A549 (cell line): Measurements from ENCODE around the gene HLA-DQA1. TPM values are rescaled to one million over a fixed set of nuclear protein-coding genes. Genes with fewer than 3 reads are reported as not detected.
"Not testable (repeated sequence)": the region's sequence is repeated elsewhere in the genome, so short reads cannot be mapped to it uniquely, and the experiment has no call there.

Source experiments
- ATAC-seq, 2 experiments: fragments of 200-7000 bp in 1 of 2; fragments of >200 bp in 1 of 2; cut with Nextera tagmentation in 1 of 2; cut with Tn5 transposase in 1 of 2; 3 replicates each; pipeline versions ENCODE4 v1.8.0 to v1.9.1; 2018 to 2020; ENCODE audit warnings: mild to moderate bottlenecking in 1 of 2, moderate library complexity in 1 of 2
- CTCF ChIA-PET: fragments of 300-600 bp; sonication (Branson Sonifier 250); formaldehyde crosslinking; extraction: SDS; loops from one replicate; lab custom pipeline; 2021; ENCODE audit warnings: antibody characterized with exemption, inconsistent platforms; lab: Yijun Ruan, JAX
- POLR2A ChIA-PET: fragments of 350-600 bp; formaldehyde crosslinking; extraction: SDS; loops from one replicate; lab custom pipeline; 2021; ENCODE audit warnings: antibody characterized with exemption, inconsistent platforms; lab: Yijun Ruan, JAX
- DNase-seq, 2 experiments: peaks; one replicate each; pipeline versions ENCODE4 v3.0.0 to v3.0.0-alpha.2; 2011 to 2016; ENCODE audit warnings: low read depth in 1 of 2, low spot score in 1 of 2
- FAIRE-seq: peaks from 2 replicates; lab custom pipeline; 2011; peaks lifted over from hg19 to GRCh38; lab: Jason Lieb, UNC
- H3K27ac ChIP-seq, 2 experiments: fragments of >200 bp; sonication (Bioruptor Twin); formaldehyde crosslinking; 3 replicates each; pipeline ENCODE4 v1.5.1; 2016 to 2017
- H3K4me1 ChIP-seq: fragments of >200 bp; sonication (Bioruptor Twin); formaldehyde crosslinking; 3 replicates; pipeline ENCODE4 v1.6.1; 2016
- H3K4me2 ChIP-seq: fragments of >200 bp; sonication (Bioruptor Twin); formaldehyde crosslinking; 3 replicates; pipeline ENCODE4 v1.6.1; 2016
- H3K4me3 ChIP-seq: fragments of >200 bp; sonication (Bioruptor Twin); formaldehyde crosslinking; 3 replicates; pipeline ENCODE4 v1.5.1; 2016
- H3K9me3 ChIP-seq: fragments of >200 bp; sonication (Bioruptor Twin); formaldehyde crosslinking; 3 replicates; pipeline ENCODE4 v1.6.1; 2016
- CBX2 ChIP-seq: fragments of 200-600 bp; sonication (generic); IDR thresholded peaks from 2 replicates; pipeline ENCODE4 v1.6.1; 2016; ENCODE audit warnings: low read depth, mild to moderate bottlenecking, borderline replicate concordance
- CEBPB ChIP-seq, 2 experiments: fragments of >200 bp in 1 of 2; sonication (Bioruptor Twin) in 1 of 2; formaldehyde crosslinking in 1 of 2; IDR thresholded peaks; 2 replicates each; pipeline ENCODE4 v1.6.1; 2012 to 2016
- EHF ChIP-seq: fragments of 250-450 bp; sonication (Bioruptor Pico); IDR thresholded peaks from 2 replicates; pipeline ENCODE4 v1.5.0; 2020; ENCODE audit warnings: mild to moderate bottlenecking
- EHMT2 ChIP-seq: fragments of 200-600 bp; sonication (generic); IDR thresholded peaks from 2 replicates; pipeline ENCODE4 v1.6.1; 2016; ENCODE audit warnings: antibody characterized with exemption, low read depth, mild to moderate bottlenecking, moderate library complexity
- ESRRA ChIP-seq: fragments of 150-350 bp; IDR thresholded peaks from 2 replicates; pipeline ENCODE4 v1.6.1; 2014; ENCODE audit warnings: mild to moderate bottlenecking, low read length, borderline replicate concordance
- GATA3 ChIP-seq: IDR thresholded peaks from 2 replicates; pipeline ENCODE4 v1.6.1; 2012; ENCODE audit warnings: borderline replicate concordance
- HOXB13 ChIP-seq: fragments of 250-450 bp; sonication (Bioruptor Pico); IDR thresholded peaks from 2 replicates; pipeline ENCODE4 v1.5.0; 2020; ENCODE audit warnings: low read depth, mild to moderate bottlenecking, moderate library complexity
- HOXB5 ChIP-seq: fragments of 250-450 bp; sonication (Bioruptor Pico); IDR thresholded peaks from 2 replicates; pipeline ENCODE4 v1.5.0; 2020; ENCODE audit warnings: mild to moderate bottlenecking, moderate library complexity
- KDM1A ChIP-seq: fragments of 200-600 bp; sonication (generic); IDR thresholded peaks from 2 replicates; pipeline ENCODE4 v1.6.1; 2016; ENCODE audit warnings: low read depth, mild to moderate bottlenecking
- KDM5A ChIP-seq: fragments of 200-600 bp; sonication (generic); IDR thresholded peaks from 2 replicates; pipeline ENCODE4 v1.6.1; 2016; ENCODE audit warnings: antibody characterized with exemption, mild to moderate bottlenecking
- NR3C1 ChIP-seq: fragments of >200 bp; sonication (Bioruptor Twin); formaldehyde crosslinking; IDR thresholded peaks from 3 replicates; pipeline ENCODE4 v1.6.1; 2017
- RCOR1 ChIP-seq: fragments of 150-350 bp; IDR thresholded peaks from 2 replicates; pipeline ENCODE4 v1.6.1; 2014; ENCODE audit warnings: antibody characterized with exemption, low read length, low read depth
- WGBS: methylation state at CpG from one replicate; pipeline ENCODE4 v1.1.6; 2017; ENCODE audit errors: missing lambda C conversion rate; 5-methylcytosine and 5-hydroxymethylcytosine counted together
- polyA plus RNA-seq, 4 experiments: library from polyadenylated mRNA; depleted of rRNA in 3 of 4; stranded (reverse); fragments of >200 nt; fragmentation: RNase III in 1 of 4; extraction: RNeasy Plus Mini Kit Qiagen cat#74134 plus additional on column Dnase treatment in 1 of 4; gene quantifications; 2 replicates in 3 of 4; 3 replicates in 1 of 4; pipeline ENCODE4 v1.2.3, GENCODE V29; 2011 to 2017
- TF ChIP-seq, protein P1 (sequence below): fragments of 450-650 bp; IDR thresholded peaks from 2 replicates; pipeline ENCODE4 v1.6.1; 2014; ENCODE audit warnings: antibody characterized with exemption
- TF ChIP-seq, protein P2 (sequence below): fragments of >200 bp; sonication (Bioruptor Twin); formaldehyde crosslinking; IDR thresholded peaks from 3 replicates; pipeline ENCODE4 v1.6.1; 2016
- TF ChIP-seq, protein P3 (sequence below): fragments of >200 bp; sonication (Bioruptor Twin); formaldehyde crosslinking; IDR thresholded peaks from 3 replicates; pipeline ENCODE4 v1.5.1; 2016

HLA-DQA1 gene
- polyA plus RNA-seq, 2 of the 4 experiments (the other 2 are of a cell fraction), result not detected

DNA sequence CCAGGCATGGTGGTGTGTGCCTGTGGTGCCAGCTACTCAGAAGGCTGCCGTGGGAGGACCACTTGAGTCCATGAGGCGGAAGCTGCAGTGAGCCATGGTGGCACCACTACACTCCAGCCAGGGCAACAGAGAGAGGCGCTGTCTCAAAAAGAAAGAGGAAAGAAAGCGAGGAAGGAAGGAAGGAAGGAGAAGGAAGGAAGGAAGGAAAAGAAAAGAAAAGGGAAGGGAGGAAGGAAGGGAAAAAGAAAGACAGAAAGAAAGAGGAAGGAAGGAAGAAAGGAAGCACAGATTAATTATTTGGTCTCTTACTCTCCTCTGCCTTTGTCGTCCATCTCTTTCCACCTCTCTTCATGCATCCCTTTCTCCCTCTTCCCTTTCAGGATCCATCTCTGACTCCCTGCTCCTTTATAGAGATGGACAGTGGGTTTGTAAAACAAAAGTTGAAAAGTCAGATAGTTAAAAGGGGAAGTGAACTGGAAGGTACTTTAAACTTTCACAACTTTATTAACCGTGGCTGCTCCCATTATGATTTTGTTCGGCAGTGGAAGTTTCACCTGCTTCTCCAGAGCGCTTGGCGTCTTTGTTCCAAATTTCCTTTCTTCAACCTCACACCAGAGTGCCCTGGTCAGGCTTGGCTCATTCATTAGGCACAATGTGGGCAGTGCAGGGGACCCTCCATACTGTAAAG, 1.5 kb downstream of the HLA-DQA1 start (continued):
- TF ChIP-seq, protein P1, sequence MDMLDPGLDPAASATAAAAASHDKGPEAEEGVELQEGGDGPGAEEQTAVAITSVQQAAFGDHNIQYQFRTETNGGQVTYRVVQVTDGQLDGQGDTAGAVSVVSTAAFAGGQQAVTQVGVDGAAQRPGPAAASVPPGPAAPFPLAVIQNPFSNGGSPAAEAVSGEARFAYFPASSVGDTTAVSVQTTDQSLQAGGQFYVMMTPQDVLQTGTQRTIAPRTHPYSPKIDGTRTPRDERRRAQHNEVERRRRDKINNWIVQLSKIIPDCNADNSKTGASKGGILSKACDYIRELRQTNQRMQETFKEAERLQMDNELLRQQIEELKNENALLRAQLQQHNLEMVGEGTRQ, result no peak
- TF ChIP-seq KDM5A, result no peak

DNA sequence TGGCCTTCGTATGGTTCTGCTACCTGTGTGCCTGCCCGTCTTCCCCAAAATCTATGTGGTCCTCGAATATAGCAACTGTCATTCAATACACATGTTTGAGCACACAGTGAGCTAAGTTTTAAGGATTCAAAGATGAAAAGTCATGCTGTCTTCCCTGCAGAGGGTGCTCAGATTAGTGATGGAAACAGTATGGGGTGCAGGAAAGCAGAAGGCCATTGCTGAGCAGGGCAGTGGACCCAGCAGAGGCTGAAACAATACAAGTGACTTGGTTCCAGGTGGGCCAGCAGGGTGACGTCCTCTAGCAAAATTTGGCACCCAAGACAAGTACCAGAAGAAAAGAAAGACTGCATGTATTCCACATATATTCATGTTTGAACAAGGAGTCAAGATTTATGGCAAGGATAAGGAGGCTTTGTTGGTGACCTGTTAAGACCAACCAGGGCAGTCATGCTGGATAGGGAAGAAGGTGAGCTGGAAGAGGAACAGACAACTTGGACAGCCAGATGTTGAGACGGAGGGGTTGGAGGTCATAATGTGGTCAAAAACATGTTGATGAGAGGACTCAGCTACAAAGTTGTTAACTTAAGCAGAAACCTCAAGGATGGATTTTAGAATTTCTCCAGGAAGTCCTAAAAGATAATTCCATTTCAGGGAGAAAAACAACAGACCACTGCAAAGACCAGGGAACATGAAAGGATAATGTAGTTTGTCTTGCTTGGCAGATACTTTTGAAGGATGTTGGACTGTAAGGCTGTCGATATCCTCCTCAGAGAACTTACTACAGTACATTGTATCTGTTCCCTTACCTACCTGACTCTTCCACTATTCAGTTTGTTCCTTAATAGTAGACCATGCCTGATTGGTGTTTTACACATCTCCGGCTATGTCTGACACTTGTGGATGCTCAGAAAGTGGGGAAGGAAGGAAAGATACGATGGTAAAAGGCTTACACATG, 2.5 kb downstream of the HLA-DQA1 start:
- no peaks in the 10 kb centered on the region for H3K9me3 ChIP-seq
- DNase-seq (no peak), ATAC-seq (no peak), FAIRE-seq (no peak)
- H3K4me2 ChIP-seq, result no peak overlapping the region
- H3K4me3 ChIP-seq, result no peak overlapping the region
- no peaks in the 10 kb centered on the region for H3K4me1 ChIP-seq
- no peak overlapping the region for H3K27ac ChIP-seq
- CTCF ChIA-PET, result interaction anchor here (1.1 kb wide), 1 partner anchor 10 kb away, joined by 3 read pairs; no protein-coding TSS in a partner anchor
- POLR2A ChIA-PET, result no interaction called here
- 4% methylated on average over 7 of the region's 8 CpGs for WGBS
- no peak for TF ChIP-seq NR3C1
- no peak for TF ChIP-seq GATA3
- TF ChIP-seq, protein P2, sequence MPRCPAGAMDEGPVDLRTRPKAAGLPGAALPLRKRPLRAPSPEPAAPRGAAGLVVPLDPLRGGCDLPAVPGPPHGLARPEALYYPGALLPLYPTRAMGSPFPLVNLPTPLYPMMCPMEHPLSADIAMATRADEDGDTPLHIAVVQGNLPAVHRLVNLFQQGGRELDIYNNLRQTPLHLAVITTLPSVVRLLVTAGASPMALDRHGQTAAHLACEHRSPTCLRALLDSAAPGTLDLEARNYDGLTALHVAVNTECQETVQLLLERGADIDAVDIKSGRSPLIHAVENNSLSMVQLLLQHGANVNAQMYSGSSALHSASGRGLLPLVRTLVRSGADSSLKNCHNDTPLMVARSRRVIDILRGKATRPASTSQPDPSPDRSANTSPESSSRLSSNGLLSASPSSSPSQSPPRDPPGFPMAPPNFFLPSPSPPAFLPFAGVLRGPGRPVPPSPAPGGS, result no peak
- TF ChIP-seq KDM1A, result no peak
- TF ChIP-seq, protein P3, sequence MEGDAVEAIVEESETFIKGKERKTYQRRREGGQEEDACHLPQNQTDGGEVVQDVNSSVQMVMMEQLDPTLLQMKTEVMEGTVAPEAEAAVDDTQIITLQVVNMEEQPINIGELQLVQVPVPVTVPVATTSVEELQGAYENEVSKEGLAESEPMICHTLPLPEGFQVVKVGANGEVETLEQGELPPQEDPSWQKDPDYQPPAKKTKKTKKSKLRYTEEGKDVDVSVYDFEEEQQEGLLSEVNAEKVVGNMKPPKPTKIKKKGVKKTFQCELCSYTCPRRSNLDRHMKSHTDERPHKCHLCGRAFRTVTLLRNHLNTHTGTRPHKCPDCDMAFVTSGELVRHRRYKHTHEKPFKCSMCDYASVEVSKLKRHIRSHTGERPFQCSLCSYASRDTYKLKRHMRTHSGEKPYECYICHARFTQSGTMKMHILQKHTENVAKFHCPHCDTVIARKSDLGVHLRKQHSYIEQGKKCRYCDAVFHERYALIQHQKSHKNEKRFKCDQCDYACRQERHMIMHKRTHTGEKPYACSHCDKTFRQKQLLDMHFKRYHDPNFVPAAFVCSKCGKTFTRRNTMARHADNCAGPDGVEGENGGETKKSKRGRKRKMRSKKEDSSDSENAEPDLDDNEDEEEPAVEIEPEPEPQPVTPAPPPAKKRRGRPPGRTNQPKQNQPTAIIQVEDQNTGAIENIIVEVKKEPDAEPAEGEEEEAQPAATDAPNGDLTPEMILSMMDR, result no peak
- TF ChIP-seq HOXB13, result no peak
- TF ChIP-seq RCOR1, result no peak
- TF ChIP-seq CBX2, result no peak

DNA sequence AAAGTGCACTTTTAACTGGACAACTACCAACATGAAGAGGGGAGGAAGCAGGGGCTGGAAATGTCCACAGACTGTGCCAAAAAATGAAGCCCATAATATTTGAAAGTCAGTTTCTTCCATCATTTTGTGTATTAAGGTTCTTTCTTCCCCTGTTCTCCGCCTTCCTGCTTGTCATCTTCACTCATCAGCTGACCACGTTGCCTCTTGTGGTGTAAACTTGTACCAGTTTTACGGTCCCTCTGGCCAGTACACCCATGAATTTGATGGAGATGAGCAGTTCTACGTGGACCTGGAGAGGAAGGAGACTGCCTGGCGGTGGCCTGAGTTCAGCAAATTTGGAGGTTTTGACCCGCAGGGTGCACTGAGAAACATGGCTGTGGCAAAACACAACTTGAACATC, 3.9 kb downstream of the HLA-DQA1 start:
- Histone ChIP-seq H3K9me3 (no peaks in the 10 kb centered on the region), H3K27ac (no peak overlapping the region), H3K4me3 (no peak overlapping the region), H3K4me2 (no peak overlapping the region), H3K4me1 (no peaks in the 10 kb centered on the region)
- FAIRE-seq (no peak), ATAC-seq (no peak), DNase-seq (no peak)
- POLR2A ChIA-PET, result no interaction called here
- CTCF ChIA-PET, result no interaction called here
- TF ChIP-seq EHMT2 (no peak), GATA3 (no peak), EHF (CRISPR knock-in tag) (no peak), ESRRA (no peak), NR3C1 (no peak), HOXB5 (CRISPR knock-in tag) (no peak), CEBPB (IDR thresholded peaks at IDR 0.05) (no peak)
- 18% methylated on average over 3 of the region's 6 CpGs for WGBS

DNA sequence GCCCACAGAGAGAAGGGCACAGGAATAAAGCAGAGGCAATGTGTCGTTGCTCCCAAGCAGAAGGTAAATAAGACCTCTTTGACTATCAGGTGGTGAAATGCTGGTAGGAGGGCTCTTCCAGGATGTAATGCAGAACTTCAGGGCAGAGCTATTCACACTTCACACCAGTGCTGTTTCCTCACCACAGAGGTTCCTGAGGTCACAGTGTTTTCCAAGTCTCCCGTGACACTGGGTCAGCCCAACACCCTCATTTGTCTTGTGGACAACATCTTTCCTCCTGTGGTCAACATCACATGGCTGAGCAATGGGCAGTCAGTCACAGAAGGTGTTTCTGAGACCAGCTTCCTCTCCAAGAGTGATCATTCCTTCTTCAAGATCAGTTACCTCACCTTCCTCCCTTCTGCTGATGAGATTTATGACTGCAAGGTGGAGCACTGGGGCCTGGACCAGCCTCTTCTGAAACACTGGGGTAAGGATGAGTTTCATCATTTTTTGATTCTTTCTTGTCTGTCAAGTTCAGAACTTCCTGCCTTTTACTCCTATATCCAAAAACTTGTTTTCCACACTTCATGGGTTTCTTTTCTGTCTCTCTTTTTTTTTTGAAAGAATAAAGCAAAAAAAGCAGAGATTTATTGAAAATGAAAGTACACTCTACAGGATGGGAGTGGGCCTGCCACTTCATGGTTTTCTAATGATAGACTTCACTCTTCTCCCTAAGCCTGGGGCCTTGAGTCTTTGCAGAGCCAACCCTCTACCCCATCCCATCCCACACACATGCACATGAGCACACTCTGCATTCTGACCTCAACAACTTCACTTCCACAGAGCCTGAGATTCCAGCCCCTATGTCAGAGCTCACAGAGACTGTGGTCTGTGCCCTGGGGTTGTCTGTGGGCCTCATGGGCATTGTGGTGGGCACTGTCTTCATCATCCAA, 4.8 kb downstream of the HLA-DQA1 start:
- DNase-seq, H3K27ac ChIP-seq, H3K4me3 ChIP-seq, H3K4me1 ChIP-seq, CTCF ChIA-PET, H3K9me3 ChIP-seq, POLR2A ChIA-PET, ATAC-seq, FAIRE-seq, H3K4me2 ChIP-seq: not testable (repeated sequence)
- WGBS, result 0% methylated on average over 1 of the region's 2 CpGs
